ENCODE results near the gene MAD1L1. TPM values are rescaled to one million over a fixed set of nuclear protein-coding genes. Genes with fewer than 3 reads are reported as not detected.
"Not testable (repeated sequence)": the region's sequence is repeated elsewhere in the genome, so short reads cannot be mapped to it uniquely, and the experiment has no call there.

The MAD1L1 gene
- polyA plus RNA-seq, 4 donors = 23.4 to 29.0 (median 25.7) TPM

GRCh38 chr7:1939434-1940401 lies 293.0 kb downstream of the MAD1L1 start:
- no peak for DNase-seq (ENCODE audit: low read depth in 4 of 4, low spot score in 2 of 4)

GRCh38 chr7:1938788-1939433 lies 293.8 kb downstream of the MAD1L1 start:
- DNase-seq (ENCODE audit: low read depth in 4 of 4, low spot score in 2 of 4) = no peak

- DNase-seq (ENCODE audit: low read depth in 4 of 4, low spot score in 2 of 4) = no peak
These were observed 295.5 kb downstream of the MAD1L1 start for GRCh38 chr7:1937252-1937605.

- DNase-seq (ENCODE audit: low read depth in 4 of 4, low spot score in 2 of 4) = no peak
These were observed 296.1 kb downstream of the MAD1L1 start for GRCh38 chr7:1936531-1937251.

GRCh38 chr7:1936006-1936310 lies 296.8 kb downstream of the MAD1L1 start:
- no peak for DNase-seq (ENCODE audit: low read depth in 4 of 4, low spot score in 2 of 4)

- no peak for DNase-seq (ENCODE audit: low read depth in 4 of 4, low spot score in 2 of 4)
These were observed 297.4 kb downstream of the MAD1L1 start for GRCh38 chr7:1935176-1936005.

GRCh38 chr7:1934756-1935155 lies 298.0 kb downstream of the MAD1L1 start:
- no peak for DNase-seq (ENCODE audit: low read depth in 4 of 4, low spot score in 2 of 4)

GRCh38 chr7:1934017-1934416 lies 298.7 kb downstream of the MAD1L1 start:
- no peak for DNase-seq (ENCODE audit: low read depth in 4 of 4, low spot score in 2 of 4)

- no peak for DNase-seq (ENCODE audit: low read depth in 4 of 4, low spot score in 2 of 4)
These were observed 299.5 kb downstream of the MAD1L1 start for GRCh38 chr7:1933066-1933750.

- no peak for DNase-seq (ENCODE audit: low read depth in 4 of 4, low spot score in 2 of 4)
These were observed 300.8 kb downstream of the MAD1L1 start for GRCh38 chr7:1931951-1932270.

GRCh38 chr7:1931256-1931950 lies 301.3 kb downstream of the MAD1L1 start:
- DNase-seq (ENCODE audit: low read depth in 4 of 4, low spot score in 2 of 4) = no peak

GRCh38 chr7:1930381-1931065 lies 302.2 kb downstream of the MAD1L1 start:
- no peak for DNase-seq (ENCODE audit: low read depth in 4 of 4, low spot score in 2 of 4)

GRCh38 chr7:1929349-1929925 lies 303.3 kb downstream of the MAD1L1 start:
- DNase-seq (ENCODE audit: low read depth in 4 of 4, low spot score in 2 of 4) = not testable (repeated sequence)

GRCh38 chr7:1928645-1929348 lies 303.9 kb downstream of the MAD1L1 start:
- DNase-seq (ENCODE audit: low read depth in 4 of 4, low spot score in 2 of 4) = no peak

GRCh38 chr7:1927937-1928644 lies 304.7 kb downstream of the MAD1L1 start:
- no peak for DNase-seq (ENCODE audit: low read depth in 4 of 4, low spot score in 2 of 4)

- DNase-seq (ENCODE audit: low read depth in 4 of 4, low spot score in 2 of 4) = no peak
These were observed 305.8 kb downstream of the MAD1L1 start for GRCh38 chr7:1926908-1927306.

All from left renal cortex interstitium (tissue), 4 donors.